Esophagus (tissue), 2 donors: ENCODE data around the gene RALBP1. TPM values are rescaled to one million over a fixed set of nuclear protein-coding genes. Genes with fewer than 3 reads are reported as not detected.
A peak's percentile ranks its signal among the peaks of the same experiment; 100 is the strongest.
"Not testable (repeated sequence)": the region's sequence is repeated elsewhere in the genome, so short reads cannot be mapped to it uniquely, and the experiment has no call there.

Experiments used
- H3K27ac ChIP-seq, 2 donors: one replicate each; pipeline ENCODE4 v1.5.1; 2013; ENCODE audit warnings: low read depth in 2 of 2, mild to moderate bottlenecking in 2 of 2, inconsistent platforms in 1 of 2, low read length in 1 of 2, moderate library complexity in 1 of 2
- H3K27me3 ChIP-seq, 2 donors: one replicate each; pipeline ENCODE4 v1.6.1; 2013; ENCODE audit warnings: low read length in 2 of 2, control low read depth in 1 of 2, mild to moderate bottlenecking in 1 of 2; ENCODE audit not compliant: insufficient read depth in 2 of 2, control insufficient read depth in 1 of 2
- H3K36me3 ChIP-seq, 2 donors: one replicate each; pipeline ENCODE4 v1.6.1; 2013; ENCODE audit warnings: low read length in 1 of 2; ENCODE audit not compliant: control insufficient read depth in 2 of 2, insufficient read depth in 2 of 2
- H3K4me1 ChIP-seq, 2 donors: one replicate each; pipeline ENCODE4 v1.6.1; 2013; ENCODE audit warnings: low read length in 1 of 2; ENCODE audit not compliant: control insufficient read depth in 2 of 2, insufficient read depth in 2 of 2
- H3K4me3 ChIP-seq, 2 donors: one replicate each; pipeline ENCODE4 v1.5.1; 2013; ENCODE audit warnings: low read length in 2 of 2, mild to moderate bottlenecking in 2 of 2, low read depth in 1 of 2, moderate library complexity in 1 of 2
- H3K9me3 ChIP-seq, 2 donors: one replicate each; pipeline ENCODE4 v1.6.1; 2013; ENCODE audit warnings: mild to moderate bottlenecking in 2 of 2, low read depth in 1 of 2, low read length in 1 of 2, moderate library complexity in 1 of 2; ENCODE audit not compliant: control insufficient read depth in 2 of 2, insufficient read depth in 1 of 2
- WGBS, 2 donors: extraction: QIAGEN DNeasy Blood & Tissue Kit; methylation state at CpG; one replicate each; pipeline ENCODE4 v1.1.7; 2013; 5-methylcytosine and 5-hydroxymethylcytosine counted together
- polyA plus RNA-seq, 2 donors: library from polyadenylated mRNA; stranded (reverse); fragments of 200-250 nt; gene quantifications; one replicate each; pipeline ENCODE4 v1.2.3, GENCODE V29; 2013
- donor health status: healthy with polysubstance abuse.
- donor health status: Bipolar disorder and iron deficiency.

Gene RALBP1
- 10 to 100 TPM; 23.7 to 38.6 TPM for polyA plus RNA-seq

GRCh38 chr18:9474983-9475642 lies at the start of gene RALBP1:
RALBP1 (plus strand) TSS chr18:9475513; CDS start chr18:9513046, 37,533 bp downstream.
- H3K27me3 ChIP-seq, result no peaks in the 10 kb centered on the region
- 0% methylated on average over 57 to 69 of the region's 69 CpGs for WGBS, 2 donors
- peaks cover 0 to 7% of the 10 kb centered on the region in 2 donors for H3K4me1 ChIP-seq
- H3K27ac ChIP-seq, result peak within 1 kb of the TSS; percentile 98 to 99
- no peaks in the 10 kb centered on the region for H3K9me3 ChIP-seq
- peak within 1 kb of the TSS; percentile 92 to 93 for H3K4me3 ChIP-seq
- peaks cover 0 to 6% of the 10 kb centered on the region in 2 donors for H3K36me3 ChIP-seq

- H3K27ac ChIP-seq, result no peak overlapping the region
- 88 to 89% methylated on average over 7 of the region's 7 CpGs for WGBS, 2 donors
Observed at GRCh38 chr18:9426753-9427152, 48.6 kb upstream of the RALBP1 start.

GRCh38 chr18:9428301-9428706 lies 47.0 kb upstream of the RALBP1 start:
- H3K4me3 ChIP-seq, result no peak overlapping the region
- WGBS, 2 donors, result 89 to 90% methylated on average over 11 of the region's 11 CpGs
- H3K4me1 ChIP-seq, result peaks cover 0 to 6% of the 10 kb centered on the region in 2 donors
- H3K9me3 ChIP-seq, result peaks cover 0 to 5% of the 10 kb centered on the region in 2 donors
- no peaks in the 10 kb centered on the region for H3K27me3 ChIP-seq
- H3K36me3 ChIP-seq, result no peaks in the 10 kb centered on the region
- peak overlapping the region in 1 of 2 donors; percentile 29 for H3K27ac ChIP-seq

More at GRCh38 chr18:9426753-9427152, 48.6 kb upstream of the RALBP1 start:
- H3K27me3 ChIP-seq, result no peaks in the 10 kb centered on the region
- H3K36me3 ChIP-seq, result no peaks in the 10 kb centered on the region
- peaks cover 0 to 6% of the 10 kb centered on the region in 2 donors for H3K4me1 ChIP-seq
- peaks cover 0 to 5% of the 10 kb centered on the region in 2 donors for H3K9me3 ChIP-seq
- no peak overlapping the region for H3K4me3 ChIP-seq

- WGBS, 2 donors, result 51 to 63% methylated on average over 6 of the region's 6 CpGs
- no peaks in the 10 kb centered on the region for H3K27me3 ChIP-seq
- peaks cover 0 to 6% of the 10 kb centered on the region in 2 donors for H3K4me1 ChIP-seq
- H3K9me3 ChIP-seq, result peaks cover 0 to 5% of the 10 kb centered on the region in 2 donors
- no peaks in the 10 kb centered on the region for H3K36me3 ChIP-seq
- H3K27ac ChIP-seq, result peak overlapping the region; percentile 66 to 73
- no peak overlapping the region for H3K4me3 ChIP-seq
Observed at GRCh38 chr18:9428862-9429661, 46.3 kb upstream of the RALBP1 start.

DNA sequence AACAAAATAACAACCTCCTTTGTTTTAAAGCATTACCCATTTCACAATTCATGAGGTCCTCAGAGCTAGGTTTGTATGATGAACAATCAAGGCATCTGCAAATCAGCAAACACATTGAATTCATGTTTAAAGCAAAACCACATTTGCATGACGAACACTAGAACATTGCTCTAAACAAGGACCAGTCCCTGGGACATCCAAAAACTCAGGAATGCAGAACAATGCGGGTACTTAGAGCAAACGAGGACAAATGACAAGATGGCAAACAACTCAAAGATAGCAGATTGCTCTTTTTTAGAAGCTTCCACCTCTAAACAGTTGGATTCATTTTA lies 45.7 kb upstream of the RALBP1 start:
- H3K4me1 ChIP-seq, result peaks cover 0 to 6% of the 10 kb centered on the region in 2 donors
- H3K4me3 ChIP-seq, result no peak overlapping the region
- H3K27ac ChIP-seq, result no peak overlapping the region
- no peaks in the 10 kb centered on the region for H3K27me3 ChIP-seq
- H3K36me3 ChIP-seq, result no peaks in the 10 kb centered on the region
- H3K9me3 ChIP-seq, result peaks cover 0 to 3% of the 10 kb centered on the region in 2 donors
- WGBS, 2 donors, result 36 to 41% methylated on average over 3 of the region's 3 CpGs

DNA sequence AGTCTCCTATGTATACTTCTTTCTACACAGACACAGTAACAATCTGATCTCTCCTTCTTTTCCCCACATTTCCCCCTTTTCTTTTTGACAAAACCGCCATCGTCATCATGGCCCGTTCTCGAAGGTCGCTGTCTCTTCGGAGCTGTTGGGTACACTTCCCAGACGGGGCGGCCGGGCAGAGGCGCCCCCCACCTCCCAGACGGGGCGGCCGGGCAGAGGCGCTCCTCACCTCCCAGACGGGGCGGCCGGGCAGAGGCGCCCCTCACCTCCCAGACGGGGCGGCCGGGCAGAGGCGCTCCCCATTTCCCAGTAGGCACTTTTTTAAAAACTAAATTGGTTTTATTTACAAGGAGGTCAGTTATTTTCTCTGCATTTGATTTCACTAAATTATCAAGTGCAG lies 45.0 kb upstream of the RALBP1 start:
- not testable (repeated sequence) for H3K27ac ChIP-seq

GRCh38 chr18:9431296-9431695 lies 44.0 kb upstream of the RALBP1 start:
- 88 to 92% methylated on average over 6 of the region's 6 CpGs for WGBS, 2 donors
- H3K36me3 ChIP-seq, result no peaks in the 10 kb centered on the region
- no peaks in the 10 kb centered on the region for H3K9me3 ChIP-seq
- H3K27me3 ChIP-seq, result no peaks in the 10 kb centered on the region
- no peak overlapping the region for H3K27ac ChIP-seq
- H3K4me3 ChIP-seq, result no peak overlapping the region
- peaks cover 0 to 6% of the 10 kb centered on the region in 2 donors for H3K4me1 ChIP-seq

More for the DNA sequence above, 45.0 kb upstream of the RALBP1 start:
- not testable (repeated sequence) for H3K36me3 ChIP-seq, H3K4me1 ChIP-seq, H3K27me3 ChIP-seq, H3K9me3 ChIP-seq, H3K4me3 ChIP-seq
- WGBS, 2 donors, result 91 to 94% methylated on average over 22 of the region's 22 CpGs

GRCh38 chr18:9433122-9433521 lies 42.2 kb upstream of the RALBP1 start:
- H3K27ac ChIP-seq, H3K27me3 ChIP-seq, H3K4me3 ChIP-seq, H3K9me3 ChIP-seq, H3K4me1 ChIP-seq, H3K36me3 ChIP-seq: not testable (repeated sequence)
- 92 to 94% methylated on average over 10 of the region's 10 CpGs for WGBS, 2 donors

- WGBS, 2 donors, result 39 to 44% methylated on average over 10 of the region's 10 CpGs
- Histone ChIP-seq H3K4me1 (peaks cover 0 to 3% of the 10 kb centered on the region in 2 donors), H3K27me3 (no peaks in the 10 kb centered on the region), H3K36me3 (no peaks in the 10 kb centered on the region), H3K27ac (no peak overlapping the region), H3K9me3 (no peaks in the 10 kb centered on the region), H3K4me3 (no peak overlapping the region)
Observed at GRCh38 chr18:9433671-9434121, 41.6 kb upstream of the RALBP1 start.
